ENCODE data around the gene TYW1B.
"Not testable (repeated sequence)": the region's sequence is repeated elsewhere in the genome, so short reads cannot be mapped to it uniquely, and the experiment has no call there.

DNA sequence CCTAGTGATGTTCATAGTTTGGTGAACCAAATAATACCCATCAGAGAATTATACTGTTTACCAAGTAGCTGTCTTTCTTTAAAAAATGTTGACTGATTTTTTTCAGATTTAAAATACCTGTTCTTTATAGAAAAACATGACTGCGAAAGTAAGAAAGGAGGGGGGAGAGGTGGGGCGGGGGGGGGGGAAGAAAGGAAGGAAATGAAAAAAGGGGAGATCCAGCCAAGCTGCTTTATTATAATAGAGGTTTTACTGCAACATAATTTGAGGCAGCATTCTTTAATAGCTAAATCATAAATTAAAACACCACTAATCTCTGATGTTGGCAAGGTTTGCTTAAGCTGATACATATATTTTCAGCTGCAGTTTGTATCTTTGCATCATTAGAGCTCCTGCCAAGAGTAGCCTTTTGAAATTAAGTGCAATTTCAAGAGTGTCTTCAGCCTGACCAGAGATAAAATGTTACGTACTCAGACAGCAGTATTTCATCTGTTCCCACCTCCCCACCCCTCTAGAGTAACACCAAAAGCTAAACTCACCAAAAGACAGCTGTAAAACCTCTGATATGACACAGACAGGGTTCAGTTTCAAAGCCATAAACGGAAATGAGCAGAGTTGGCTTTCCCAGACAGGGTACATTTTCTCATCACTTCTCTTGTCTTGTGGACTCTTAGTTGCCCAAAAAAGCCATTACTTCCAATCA lies 202.1 kb downstream of the TYW1B start:
- not testable (repeated sequence) for TF ChIP-seq POLR2A (IDR thresholded peaks at IDR 0.05; ENCODE audit: low read depth, low read length); POLR2AphosphoS5 (IDR thresholded peaks at IDR 0.05; ENCODE audit: insufficient read depth, low read depth, low read length); FOS (IDR thresholded peaks at IDR 0.05; ENCODE audit: borderline replicate concordance, insufficient read depth, low read length); EZH2 (IDR thresholded peaks at IDR 0.05; ENCODE audit: borderline replicate concordance, low read depth, low read length, severe bottlenecking); JUN (IDR thresholded peaks at IDR 0.05; ENCODE audit: borderline replicate concordance, insufficient read depth, insufficient read length, low read depth)
- TF ChIP-seq, protein P1, sequence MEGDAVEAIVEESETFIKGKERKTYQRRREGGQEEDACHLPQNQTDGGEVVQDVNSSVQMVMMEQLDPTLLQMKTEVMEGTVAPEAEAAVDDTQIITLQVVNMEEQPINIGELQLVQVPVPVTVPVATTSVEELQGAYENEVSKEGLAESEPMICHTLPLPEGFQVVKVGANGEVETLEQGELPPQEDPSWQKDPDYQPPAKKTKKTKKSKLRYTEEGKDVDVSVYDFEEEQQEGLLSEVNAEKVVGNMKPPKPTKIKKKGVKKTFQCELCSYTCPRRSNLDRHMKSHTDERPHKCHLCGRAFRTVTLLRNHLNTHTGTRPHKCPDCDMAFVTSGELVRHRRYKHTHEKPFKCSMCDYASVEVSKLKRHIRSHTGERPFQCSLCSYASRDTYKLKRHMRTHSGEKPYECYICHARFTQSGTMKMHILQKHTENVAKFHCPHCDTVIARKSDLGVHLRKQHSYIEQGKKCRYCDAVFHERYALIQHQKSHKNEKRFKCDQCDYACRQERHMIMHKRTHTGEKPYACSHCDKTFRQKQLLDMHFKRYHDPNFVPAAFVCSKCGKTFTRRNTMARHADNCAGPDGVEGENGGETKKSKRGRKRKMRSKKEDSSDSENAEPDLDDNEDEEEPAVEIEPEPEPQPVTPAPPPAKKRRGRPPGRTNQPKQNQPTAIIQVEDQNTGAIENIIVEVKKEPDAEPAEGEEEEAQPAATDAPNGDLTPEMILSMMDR (IDR thresholded peaks at IDR 0.05; ENCODE audit: extremely low read depth in 1 of 2, insufficient read depth in 1 of 2, low read depth in 1 of 2, low read length in 2 of 2), result not testable (repeated sequence)
